Testis (tissue), 3 donors: ENCODE measurements around the gene NKX6-2. TPM values are rescaled to one million over a fixed set of nuclear protein-coding genes. Genes with fewer than 3 reads are reported as not detected.

Source experiments
- DNase-seq: peaks from one replicate; pipeline ENCODE4 v3.0.0-alpha.2; 2019
- H3K27ac ChIP-seq, 2 donors: fragments of 200-600 bp; sonication (generic); one replicate each; pipeline ENCODE4 v1.5.1; 2019
- H3K27me3 ChIP-seq: fragments of 200-600 bp; sonication (generic); one replicate; pipeline ENCODE4 v1.5.1; 2019
- H3K36me3 ChIP-seq: fragments of 200-600 bp; sonication (generic); one replicate; pipeline ENCODE4 v1.5.1; 2017; ENCODE audit warnings: low read depth; ENCODE audit errors: missing control alignments
- H3K4me1 ChIP-seq: fragments of 200-600 bp; sonication (generic); one replicate; pipeline ENCODE4 v1.5.1; 2019
- H3K4me3 ChIP-seq, 2 donors: fragments of 200-600 bp; sonication (generic); one replicate each; pipeline ENCODE4 v1.5.1; 2017 to 2019
- H3K9me3 ChIP-seq: fragments of 200-600 bp; sonication (generic); one replicate; pipeline ENCODE4 v1.5.1; 2017
- CTCF ChIP-seq, 3 experiments: fragments of 450-650 bp in 2 of 3; fragments of 200-600 bp in 1 of 3; sonication (generic) in 1 of 3; IDR thresholded peaks; one replicate each; pipeline ENCODE4 v1.5.1; 2016 to 2019; ENCODE audit warnings: antibody characterized with exemption in 3 of 3, mild to moderate bottlenecking in 2 of 3, moderate library complexity in 1 of 3
- POLR2A ChIP-seq: fragments of 450-650 bp; IDR thresholded peaks from one replicate; pipeline ENCODE4 v1.6.1; 2017; ENCODE audit warnings: antibody characterized with exemption, mild to moderate bottlenecking, moderate library complexity
- WGBS, 2 donors: methylation state at CpG; one replicate each; pipeline ENCODE4 v1.1.5; 2018; 5-methylcytosine and 5-hydroxymethylcytosine counted together
- intact Hi-C: fragments of 100-400 bp; cut with DNase I; formaldehyde crosslinking; loops from one replicate; pipeline ENCODE4 v1.15.1; 2023; ENCODE audit warnings: low total_unique reads
- polyA plus RNA-seq: library from polyadenylated mRNA; stranded (reverse); fragments of 350-450 nt; fragmentation: Illumina TruSeq; extraction: RNeasy Lipid Tissue Mini Kit (QIAGEN cat#74804); gene quantifications from one replicate; pipeline ENCODE4 v1.2.3, GENCODE V29; 2014; ENCODE audit warnings: low read depth, low replicate concordance; ENCODE audit not compliant: insufficient read depth
- total RNA-seq, 2 donors: library from RNA; depleted of rRNA; stranded (reverse); fragments of >200 nt; gene quantifications; one replicate each; pipeline ENCODE4 v1.2.3, GENCODE V29; 2016

NKX6-2 gene
- total and polyA plus RNA-seq, 3 donors from 2014 or later = 2.0 to 20.1 (median 8.9) TPM

- Histone ChIP-seq H3K4me3 (no peak overlapping the region), H3K27ac (no peak overlapping the region), H3K36me3 (no peaks in the 10 kb centered on the region), H3K4me1 (no peaks in the 10 kb centered on the region), H3K27me3 (no peaks in the 10 kb centered on the region), H3K9me3 (no peaks in the 10 kb centered on the region)
- 92 to 93% methylated on average over 11 to 13 of the region's 14 CpGs for WGBS, 2 donors
- intact Hi-C loops = no loop called here
- TF ChIP-seq POLR2A (no peak), CTCF (IDR thresholded peaks at IDR 0.05) (no peak)
- DNase-seq = no peak
Measured at GRCh38 chr10:132777441-132777840, 8.5 kb downstream of the NKX6-2 start.

GRCh38 chr10:132776821-132777220 lies 9.1 kb downstream of the NKX6-2 start:
- no peak for DNase-seq
- WGBS, 2 donors = 92% methylated on average over 18 of the region's 18 CpGs; no CpG with 5 or more reads in 1 of the 2 donors
- no peak overlapping the region for H3K4me3 ChIP-seq
- no peak overlapping the region for H3K27ac ChIP-seq
- TF ChIP-seq POLR2A = no peak
- TF ChIP-seq CTCF (IDR thresholded peaks at IDR 0.05) = no peak
- intact Hi-C loops = no loop called here
- no peaks in the 10 kb centered on the region for H3K9me3 ChIP-seq
- H3K36me3 ChIP-seq = no peaks in the 10 kb centered on the region
- H3K27me3 ChIP-seq = no peaks in the 10 kb centered on the region
- no peaks in the 10 kb centered on the region for H3K4me1 ChIP-seq

- no peaks in the 10 kb centered on the region for H3K4me1 ChIP-seq
- no peak for DNase-seq
- no peak for TF ChIP-seq CTCF (IDR thresholded peaks at IDR 0.05)
- TF ChIP-seq POLR2A = no peak
- no peak overlapping the region for H3K4me3 ChIP-seq
- no peaks in the 10 kb centered on the region for H3K9me3 ChIP-seq
- intact Hi-C loops = no loop called here
- H3K36me3 ChIP-seq = no peaks in the 10 kb centered on the region
- no peak overlapping the region for H3K27ac ChIP-seq
- WGBS, 2 donors = 97% methylated on average over 13 to 17 of the region's 18 CpGs
- no peaks in the 10 kb centered on the region for H3K27me3 ChIP-seq
Measured at GRCh38 chr10:132776186-132776585, 9.8 kb downstream of the NKX6-2 start.

- intact Hi-C loops = no loop called here
- WGBS, 2 donors = 70 to 91% methylated on average over 17 to 20 of the region's 22 CpGs
- Histone ChIP-seq H3K36me3 (no peaks in the 10 kb centered on the region), H3K4me3 (no peak overlapping the region), H3K4me1 (no peaks in the 10 kb centered on the region), H3K27me3 (no peaks in the 10 kb centered on the region), H3K27ac (no peak overlapping the region), H3K9me3 (no peaks in the 10 kb centered on the region)
- TF ChIP-seq CTCF (IDR thresholded peaks at IDR 0.05) (no peak), POLR2A (no peak)
- DNase-seq = no peak
Measured at GRCh38 chr10:132774902-132775863, 10.8 kb downstream of the NKX6-2 start.
